Sigmoid colon (tissue), 4 donors: ENCODE measurements around the gene RNF207.

ENCODE experiments used
- EP300 ChIP-seq, 4 donors: sonication (generic); formaldehyde crosslinking; IDR thresholded peaks; one replicate each; pipeline ENCODE4 v1.6.1; 2017; ENCODE audit warnings: antibody characterized with exemption in 4 of 4
- POLR2A ChIP-seq, 2 donors: fragments of 450-650 bp; IDR thresholded peaks; one replicate each; pipeline ENCODE4 v1.6.1; 2016; ENCODE audit warnings: antibody characterized with exemption in 2 of 2, mild to moderate bottlenecking in 2 of 2, moderate library complexity in 2 of 2
- TF ChIP-seq, protein P1 (sequence below), 4 experiments: fragments of 450-650 bp in 3 of 4; fragments of 200-600 bp in 1 of 4; IDR thresholded peaks; one replicate each; pipeline ENCODE4 v1.5.1; 2016 to 2019; ENCODE audit warnings: antibody characterized with exemption in 4 of 4, mild to moderate bottlenecking in 3 of 4, moderate library complexity in 2 of 4

DNA sequence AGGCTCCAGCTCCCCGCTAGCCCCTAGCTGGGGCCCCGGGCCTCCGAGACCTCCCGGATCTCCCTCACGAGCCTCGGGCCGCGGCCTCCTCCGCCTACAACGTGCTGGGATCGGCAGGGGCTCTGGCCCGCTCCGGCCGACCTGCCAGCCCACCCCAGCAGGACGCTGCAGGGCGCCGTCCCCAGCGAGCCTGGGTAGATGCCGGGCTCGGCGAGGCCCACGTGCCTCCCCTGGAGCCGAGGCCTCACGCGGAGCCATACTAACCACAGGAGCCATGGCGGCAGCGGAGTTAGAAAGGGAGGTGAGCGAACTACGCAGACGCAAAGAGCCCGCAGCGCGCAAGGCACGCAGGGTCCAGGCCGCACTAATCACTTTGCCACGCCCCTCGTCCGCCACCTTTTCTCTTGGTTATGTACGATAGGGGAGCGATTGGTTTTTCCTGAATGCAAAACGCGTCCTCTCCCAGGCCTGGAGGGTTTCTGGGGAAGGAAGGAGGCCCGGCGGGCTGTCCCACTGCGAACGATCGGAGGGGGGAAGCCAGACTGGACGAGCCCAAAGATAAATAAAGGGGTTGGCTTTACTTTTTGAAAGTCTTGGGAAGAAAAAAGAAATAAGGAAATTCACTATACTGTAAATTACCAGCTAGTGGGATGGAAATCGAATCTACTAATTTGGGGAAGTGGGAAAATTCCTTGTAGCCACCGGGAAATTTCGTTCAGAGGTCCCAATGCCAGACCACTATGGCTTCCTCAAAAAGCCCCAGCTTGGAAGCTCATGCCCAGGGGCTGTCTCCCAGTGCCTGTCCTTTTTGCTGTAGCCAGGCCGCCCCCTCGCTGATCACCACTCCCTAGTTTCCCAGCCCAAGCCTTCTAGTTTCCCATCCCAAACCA, 6.4 kb upstream of the RNF207 start, which contains the start of gene RPL22:
- TF ChIP-seq EP300 (IDR thresholded peaks at IDR 0.05) (no peak), POLR2A (IDR thresholded peaks at IDR 0.05) (peak; percentile 42 to 47)
- TF ChIP-seq, protein P1, sequence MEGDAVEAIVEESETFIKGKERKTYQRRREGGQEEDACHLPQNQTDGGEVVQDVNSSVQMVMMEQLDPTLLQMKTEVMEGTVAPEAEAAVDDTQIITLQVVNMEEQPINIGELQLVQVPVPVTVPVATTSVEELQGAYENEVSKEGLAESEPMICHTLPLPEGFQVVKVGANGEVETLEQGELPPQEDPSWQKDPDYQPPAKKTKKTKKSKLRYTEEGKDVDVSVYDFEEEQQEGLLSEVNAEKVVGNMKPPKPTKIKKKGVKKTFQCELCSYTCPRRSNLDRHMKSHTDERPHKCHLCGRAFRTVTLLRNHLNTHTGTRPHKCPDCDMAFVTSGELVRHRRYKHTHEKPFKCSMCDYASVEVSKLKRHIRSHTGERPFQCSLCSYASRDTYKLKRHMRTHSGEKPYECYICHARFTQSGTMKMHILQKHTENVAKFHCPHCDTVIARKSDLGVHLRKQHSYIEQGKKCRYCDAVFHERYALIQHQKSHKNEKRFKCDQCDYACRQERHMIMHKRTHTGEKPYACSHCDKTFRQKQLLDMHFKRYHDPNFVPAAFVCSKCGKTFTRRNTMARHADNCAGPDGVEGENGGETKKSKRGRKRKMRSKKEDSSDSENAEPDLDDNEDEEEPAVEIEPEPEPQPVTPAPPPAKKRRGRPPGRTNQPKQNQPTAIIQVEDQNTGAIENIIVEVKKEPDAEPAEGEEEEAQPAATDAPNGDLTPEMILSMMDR (IDR thresholded peaks at IDR 0.05), result no peak
